HL-60 (cell line): ENCODE measurements around the gene RAC3.

ENCODE experiments used
- DNase-seq, 2 experiments: peaks; one replicate each; pipeline ENCODE4 v3.0.0-alpha.2; 2010 to 2020; ENCODE audit warnings: low read depth in 1 of 2, low spot score in 1 of 2
- H3K27ac ChIP-seq: fragments of 250-450 bp; sonication (Bioruptor Pico); replicated peaks from 2 replicates; pipeline ENCODE4 v1.5.1; 2020; ENCODE audit warnings: mild to moderate bottlenecking, moderate library complexity
- H3K27me3 ChIP-seq: fragments of 250-450 bp; sonication (Bioruptor Pico); 2 replicates; pipeline ENCODE4 v1.5.1; 2021; ENCODE audit warnings: mild to moderate bottlenecking, moderate library complexity; ENCODE audit not compliant: insufficient read depth, poor library complexity, severe bottlenecking
- H3K4me3 ChIP-seq: replicated peaks from 2 replicates; pipeline ENCODE4 v1.5.1; 2011; ENCODE audit warnings: mild to moderate bottlenecking, control low read depth, low read length; ENCODE audit not compliant: insufficient read depth
- GABPA ChIP-seq: IDR thresholded peaks from 2 replicates; pipeline ENCODE4 v1.6.1; 2012; ENCODE audit warnings: low read depth
- POLR2AphosphoS5 ChIP-seq: IDR thresholded peaks from 2 replicates; pipeline ENCODE4 v1.6.1; 2012; ENCODE audit warnings: low read depth
- SPI1 ChIP-seq: IDR thresholded peaks from 2 replicates; pipeline ENCODE4 v1.6.1; 2012; ENCODE audit warnings: low read depth, mild to moderate bottlenecking, borderline replicate concordance
- TF ChIP-seq, protein P1 (sequence below): IDR thresholded peaks from one replicate; pipeline ENCODE4 v1.5.1; 2011; ENCODE audit warnings: low read length, control low read depth, inconsistent platforms; ENCODE audit not compliant: insufficient read depth
- TF ChIP-seq, protein P2 (sequence below): IDR thresholded peaks from 2 replicates; pipeline ENCODE4 v1.6.1; 2012; ENCODE audit warnings: low read depth; ENCODE audit not compliant: insufficient replicate concordance

Gene RAC3

DNA sequence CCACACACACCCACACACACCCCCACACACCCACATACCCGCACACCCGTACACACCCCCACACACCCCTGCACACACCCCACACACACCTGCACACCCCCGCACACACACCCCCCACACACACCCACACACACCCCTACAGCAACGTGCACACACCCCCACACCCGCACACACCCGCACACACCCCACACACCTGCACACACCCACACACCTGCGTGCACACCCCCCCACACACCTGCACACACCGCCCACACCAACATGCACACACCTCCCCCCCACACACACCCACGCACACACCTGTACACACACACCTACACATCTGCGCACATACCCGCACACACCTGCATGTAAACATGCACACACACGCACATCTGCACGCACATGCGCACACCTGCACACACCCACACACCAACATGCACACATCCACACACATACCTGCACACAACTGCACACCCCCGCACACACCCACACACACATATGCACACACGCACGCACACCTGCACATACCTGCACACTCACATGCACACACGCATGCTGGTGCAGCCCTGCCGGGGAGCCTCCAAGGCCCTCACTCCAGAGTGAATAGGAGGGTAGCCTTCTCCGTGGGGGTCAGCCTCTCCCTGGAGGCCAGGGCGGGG, 46.6 kb upstream of the RAC3 start:
- no peaks in the 10 kb centered on the region for H3K27me3 ChIP-seq
- no peak overlapping the region for H3K27ac ChIP-seq
- H3K4me3 ChIP-seq = no peak overlapping the region
- TF ChIP-seq GABPA (no peak), SPI1 (no peak), POLR2AphosphoS5 (no peak)
- TF ChIP-seq, protein P1, sequence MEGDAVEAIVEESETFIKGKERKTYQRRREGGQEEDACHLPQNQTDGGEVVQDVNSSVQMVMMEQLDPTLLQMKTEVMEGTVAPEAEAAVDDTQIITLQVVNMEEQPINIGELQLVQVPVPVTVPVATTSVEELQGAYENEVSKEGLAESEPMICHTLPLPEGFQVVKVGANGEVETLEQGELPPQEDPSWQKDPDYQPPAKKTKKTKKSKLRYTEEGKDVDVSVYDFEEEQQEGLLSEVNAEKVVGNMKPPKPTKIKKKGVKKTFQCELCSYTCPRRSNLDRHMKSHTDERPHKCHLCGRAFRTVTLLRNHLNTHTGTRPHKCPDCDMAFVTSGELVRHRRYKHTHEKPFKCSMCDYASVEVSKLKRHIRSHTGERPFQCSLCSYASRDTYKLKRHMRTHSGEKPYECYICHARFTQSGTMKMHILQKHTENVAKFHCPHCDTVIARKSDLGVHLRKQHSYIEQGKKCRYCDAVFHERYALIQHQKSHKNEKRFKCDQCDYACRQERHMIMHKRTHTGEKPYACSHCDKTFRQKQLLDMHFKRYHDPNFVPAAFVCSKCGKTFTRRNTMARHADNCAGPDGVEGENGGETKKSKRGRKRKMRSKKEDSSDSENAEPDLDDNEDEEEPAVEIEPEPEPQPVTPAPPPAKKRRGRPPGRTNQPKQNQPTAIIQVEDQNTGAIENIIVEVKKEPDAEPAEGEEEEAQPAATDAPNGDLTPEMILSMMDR = no peak
- TF ChIP-seq, protein P2, sequence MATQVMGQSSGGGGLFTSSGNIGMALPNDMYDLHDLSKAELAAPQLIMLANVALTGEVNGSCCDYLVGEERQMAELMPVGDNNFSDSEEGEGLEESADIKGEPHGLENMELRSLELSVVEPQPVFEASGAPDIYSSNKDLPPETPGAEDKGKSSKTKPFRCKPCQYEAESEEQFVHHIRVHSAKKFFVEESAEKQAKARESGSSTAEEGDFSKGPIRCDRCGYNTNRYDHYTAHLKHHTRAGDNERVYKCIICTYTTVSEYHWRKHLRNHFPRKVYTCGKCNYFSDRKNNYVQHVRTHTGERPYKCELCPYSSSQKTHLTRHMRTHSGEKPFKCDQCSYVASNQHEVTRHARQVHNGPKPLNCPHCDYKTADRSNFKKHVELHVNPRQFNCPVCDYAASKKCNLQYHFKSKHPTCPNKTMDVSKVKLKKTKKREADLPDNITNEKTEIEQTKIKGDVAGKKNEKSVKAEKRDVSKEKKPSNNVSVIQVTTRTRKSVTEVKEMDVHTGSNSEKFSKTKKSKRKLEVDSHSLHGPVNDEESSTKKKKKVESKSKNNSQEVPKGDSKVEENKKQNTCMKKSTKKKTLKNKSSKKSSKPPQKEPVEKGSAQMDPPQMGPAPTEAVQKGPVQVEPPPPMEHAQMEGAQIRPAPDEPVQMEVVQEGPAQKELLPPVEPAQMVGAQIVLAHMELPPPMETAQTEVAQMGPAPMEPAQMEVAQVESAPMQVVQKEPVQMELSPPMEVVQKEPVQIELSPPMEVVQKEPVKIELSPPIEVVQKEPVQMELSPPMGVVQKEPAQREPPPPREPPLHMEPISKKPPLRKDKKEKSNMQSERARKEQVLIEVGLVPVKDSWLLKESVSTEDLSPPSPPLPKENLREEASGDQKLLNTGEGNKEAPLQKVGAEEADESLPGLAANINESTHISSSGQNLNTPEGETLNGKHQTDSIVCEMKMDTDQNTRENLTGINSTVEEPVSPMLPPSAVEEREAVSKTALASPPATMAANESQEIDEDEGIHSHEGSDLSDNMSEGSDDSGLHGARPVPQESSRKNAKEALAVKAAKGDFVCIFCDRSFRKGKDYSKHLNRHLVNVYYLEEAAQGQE = no peak
- no peak for DNase-seq

DNA sequence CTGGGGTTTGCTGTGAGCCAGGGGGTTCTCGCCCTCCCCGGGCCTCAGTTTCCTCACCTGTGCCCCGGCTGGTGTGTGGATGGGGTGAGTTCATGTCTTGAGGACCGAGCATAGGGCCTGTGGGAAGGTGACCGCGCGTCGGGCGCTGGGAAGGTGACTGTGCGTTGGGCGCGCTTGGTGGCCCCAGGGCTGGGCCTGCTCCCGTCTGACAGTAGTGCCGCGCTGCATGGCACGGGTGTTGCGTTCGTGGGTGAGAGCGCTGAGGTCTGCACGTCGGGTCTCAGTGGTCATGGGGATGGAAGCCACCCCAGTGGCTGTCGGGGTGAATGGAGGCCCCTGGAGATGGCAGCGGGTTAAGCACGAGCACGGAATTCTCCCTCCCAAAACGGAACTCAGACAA, 44.9 kb upstream of the RAC3 start:
- no peaks in the 10 kb centered on the region for H3K27me3 ChIP-seq
- TF ChIP-seq POLR2AphosphoS5 (no peak), SPI1 (no peak), GABPA (no peak)
- TF ChIP-seq, protein P2 = no peak
- TF ChIP-seq, protein P1 = no peak
- no peak overlapping the region for H3K4me3 ChIP-seq
- no peak for DNase-seq
- no peak overlapping the region for H3K27ac ChIP-seq

DNA sequence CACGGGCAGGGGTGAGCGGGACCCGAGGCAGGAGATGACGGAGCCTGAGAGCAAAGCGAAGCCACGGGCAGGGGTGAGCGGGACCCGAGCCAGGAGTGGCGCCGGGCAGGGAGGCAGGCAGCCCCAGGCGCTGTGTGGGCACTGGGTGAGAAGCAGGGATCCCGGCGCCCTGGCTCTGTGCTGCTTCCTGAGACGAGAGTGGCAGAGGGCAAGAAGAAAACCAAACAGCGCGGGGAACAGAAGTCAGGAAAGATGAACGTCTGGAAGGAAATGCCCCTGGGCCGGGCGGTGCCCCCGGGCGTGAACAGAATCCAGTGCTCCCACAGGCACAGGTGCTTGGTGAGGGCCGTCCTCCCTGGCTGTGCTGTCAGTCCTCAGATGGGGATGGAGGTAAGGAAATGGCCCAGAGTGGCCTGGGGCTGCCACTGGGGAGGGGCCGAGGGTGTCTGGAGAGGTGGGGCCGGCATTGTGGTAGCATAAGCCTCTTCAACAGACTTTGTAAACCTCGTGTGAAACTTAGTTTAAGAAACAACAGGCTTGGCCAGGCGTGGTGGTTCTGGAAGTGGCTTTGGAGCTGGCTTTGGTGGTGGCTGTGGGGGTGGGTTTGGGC, 44.2 kb upstream of the RAC3 start:
- TF ChIP-seq, protein P2 = no peak
- TF ChIP-seq POLR2AphosphoS5 = no peak
- Histone ChIP-seq H3K27ac (no peak overlapping the region), H3K4me3 (no peak overlapping the region), H3K27me3 (no peaks in the 10 kb centered on the region)
- DNase-seq = no peak
